OCI-LY1 (cell line): ENCODE data around the gene JPT2.
A peak's percentile ranks its signal among the peaks of the same experiment; 100 is the strongest.

Experiments used
- H2AFZ ChIP-seq: fragments of 200-600 bp; sonication (generic), shearing (Covaris generic); 2 replicates; pipeline ENCODE4 v1.6.0; 2014; ENCODE audit warnings: antibody characterized with exemption, mild to moderate bottlenecking, low read length
- H3F3A ChIP-seq: fragments of 200-600 bp; sonication (generic), shearing (Covaris generic); 2 replicates; pipeline ENCODE4 v1.6.0; 2014; ENCODE audit warnings: mild to moderate bottlenecking, antibody characterized with exemption, low read length, moderate library complexity; ENCODE audit not compliant: insufficient read depth
- H3K27ac ChIP-seq: fragments of 200-600 bp; sonication (generic); 2 replicates; pipeline ENCODE4 v1.5.1; 2014; ENCODE audit warnings: low read length, mixed run types, mild to moderate bottlenecking, low read depth; ENCODE audit not compliant: poor library complexity, severe bottlenecking
- H3K27me3 ChIP-seq: fragments of 200-600 bp; sonication (generic); 2 replicates; pipeline ENCODE4 v1.6.0; 2014; ENCODE audit warnings: antibody characterized with exemption, mild to moderate bottlenecking, low read length, moderate library complexity; ENCODE audit not compliant: insufficient read depth
- H3K36me3 ChIP-seq: fragments of 200-600 bp; sonication (generic); 2 replicates; pipeline ENCODE4 v1.6.1; 2014; ENCODE audit warnings: mild to moderate bottlenecking, antibody characterized with exemption, low read length, moderate library complexity, mixed read lengths; ENCODE audit not compliant: insufficient read depth
- H3K4me1 ChIP-seq: fragments of 200-600 bp; sonication (generic); 2 replicates; pipeline ENCODE4 v1.5.1; 2014; ENCODE audit warnings: mild to moderate bottlenecking, low read length, moderate library complexity; ENCODE audit not compliant: insufficient read depth, severe bottlenecking
- H3K4me2 ChIP-seq: fragments of 200-600 bp; sonication (generic), shearing (Covaris generic); 2 replicates; pipeline ENCODE4 v1.6.1; 2014; ENCODE audit warnings: low read length
- H3K4me3 ChIP-seq: fragments of 200-600 bp; sonication (generic); 2 replicates; pipeline ENCODE4 v1.5.1; 2014; ENCODE audit warnings: low read length, low read depth, mild to moderate bottlenecking, mixed read lengths; ENCODE audit not compliant: poor library complexity, severe bottlenecking
- H3K79me2 ChIP-seq: fragments of 200-600 bp; shearing (Covaris generic); 2 replicates; pipeline ENCODE4 v1.6.1; 2016; ENCODE audit warnings: mixed run types, low read length, mixed read lengths; ENCODE audit not compliant: insufficient read depth
- H3K9ac ChIP-seq: fragments of 200-600 bp; sonication (generic), shearing (Covaris generic); 2 replicates; pipeline ENCODE4 v1.6.1; 2014; ENCODE audit warnings: mild to moderate bottlenecking, low read length, mixed read lengths
- H3K9me2 ChIP-seq: fragments of 200-600 bp; sonication (generic), shearing (Covaris generic); 2 replicates; pipeline ENCODE4 v1.6.1; 2014; ENCODE audit warnings: low read depth, mild to moderate bottlenecking, low read length, mixed read lengths
- H3K9me3 ChIP-seq: fragments of 200-600 bp; shearing (Covaris generic); 2 replicates; pipeline ENCODE4 v1.6.1; 2014; ENCODE audit warnings: low read length, mixed read lengths
- H4K20me1 ChIP-seq: fragments of 200-600 bp; sonication (generic), shearing (Covaris generic); 2 replicates; pipeline ENCODE4 v1.6.0; 2016; ENCODE audit warnings: mild to moderate bottlenecking, low read length; ENCODE audit not compliant: insufficient read depth
- EZH2 ChIP-seq: fragments of 200-600 bp; sonication (generic), shearing (Covaris generic); IDR thresholded peaks from 2 replicates; pipeline ENCODE4 v1.8.0; 2017; ENCODE audit warnings: borderline replicate concordance, mixed run types, mild to moderate bottlenecking, antibody characterized with exemption, low read length, moderate library complexity, mixed read lengths
- TF ChIP-seq, protein P1 (sequence below): fragments of 200-600 bp; sonication (generic), shearing (Covaris generic); IDR thresholded peaks from 2 replicates; pipeline ENCODE4 v1.5.1; 2017; ENCODE audit warnings: mild to moderate bottlenecking, antibody characterized with exemption, low read length, moderate library complexity, mixed read lengths

The JPT2 gene

DNA sequence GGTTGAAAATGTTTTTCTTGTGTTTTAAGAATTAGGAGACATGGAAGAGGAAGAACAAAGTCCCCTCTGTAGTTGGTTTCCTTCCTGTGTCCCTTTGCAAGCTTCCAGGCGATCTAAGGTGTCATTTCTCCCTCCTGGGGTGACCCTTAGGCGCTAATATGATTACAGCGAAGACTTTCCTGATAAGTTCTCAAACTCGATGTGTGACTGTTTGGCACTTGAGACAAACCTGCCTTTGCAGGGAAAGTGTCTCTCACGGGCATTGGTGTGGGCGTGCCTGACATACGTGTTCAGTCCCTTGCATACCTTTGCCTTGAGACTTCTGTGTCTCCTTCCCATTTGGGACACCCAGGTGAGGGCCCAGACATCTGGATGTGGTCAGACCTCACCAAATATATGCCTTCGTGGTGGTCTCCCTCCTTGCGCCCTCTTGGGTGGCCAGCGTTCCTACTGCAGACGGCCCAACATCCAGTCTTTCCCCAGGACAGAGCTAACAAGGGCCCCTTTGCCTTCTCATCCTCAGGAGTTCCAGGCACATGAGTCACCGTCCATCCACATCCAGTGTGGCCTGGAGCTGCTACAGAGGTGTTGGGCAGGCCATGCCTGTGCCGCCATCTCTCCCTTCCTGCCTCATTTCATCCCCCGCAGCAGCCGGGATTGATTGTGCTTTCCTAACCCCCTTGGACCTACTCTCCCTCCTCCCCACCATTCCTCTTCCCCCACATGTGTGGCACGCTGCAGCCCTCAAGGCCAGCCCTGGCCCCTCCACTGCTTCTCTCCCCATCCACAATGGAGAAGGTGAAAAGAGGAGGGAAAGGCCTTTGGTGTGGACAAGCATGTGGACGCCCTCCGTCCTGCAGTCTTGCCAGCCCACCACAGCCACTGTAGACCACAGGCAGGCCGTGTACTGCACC, 3.1 kb upstream of the JPT2 start:
- no peaks in the 10 kb centered on the region for H3K9me3 ChIP-seq
- no peaks in the 10 kb centered on the region; the same call in 1 of the 2 replicates for H3F3A ChIP-seq
- H3K36me3 ChIP-seq = peaks cover 66% of the 10 kb centered on the region
- H3K4me2 ChIP-seq = no peak overlapping the region
- no peaks in the 10 kb centered on the region for H3K27me3 ChIP-seq
- peak overlapping the region; percentile 10 for H3K27ac ChIP-seq
- H3K9me2 ChIP-seq = no peaks in the 10 kb centered on the region
- H3K79me2 ChIP-seq = peaks cover 16% of the 10 kb centered on the region
- no peak overlapping the region for H2AFZ ChIP-seq
- H3K4me3 ChIP-seq = no peak overlapping the region
- H4K20me1 ChIP-seq = no peaks in the 10 kb centered on the region
- TF ChIP-seq, protein P1, sequence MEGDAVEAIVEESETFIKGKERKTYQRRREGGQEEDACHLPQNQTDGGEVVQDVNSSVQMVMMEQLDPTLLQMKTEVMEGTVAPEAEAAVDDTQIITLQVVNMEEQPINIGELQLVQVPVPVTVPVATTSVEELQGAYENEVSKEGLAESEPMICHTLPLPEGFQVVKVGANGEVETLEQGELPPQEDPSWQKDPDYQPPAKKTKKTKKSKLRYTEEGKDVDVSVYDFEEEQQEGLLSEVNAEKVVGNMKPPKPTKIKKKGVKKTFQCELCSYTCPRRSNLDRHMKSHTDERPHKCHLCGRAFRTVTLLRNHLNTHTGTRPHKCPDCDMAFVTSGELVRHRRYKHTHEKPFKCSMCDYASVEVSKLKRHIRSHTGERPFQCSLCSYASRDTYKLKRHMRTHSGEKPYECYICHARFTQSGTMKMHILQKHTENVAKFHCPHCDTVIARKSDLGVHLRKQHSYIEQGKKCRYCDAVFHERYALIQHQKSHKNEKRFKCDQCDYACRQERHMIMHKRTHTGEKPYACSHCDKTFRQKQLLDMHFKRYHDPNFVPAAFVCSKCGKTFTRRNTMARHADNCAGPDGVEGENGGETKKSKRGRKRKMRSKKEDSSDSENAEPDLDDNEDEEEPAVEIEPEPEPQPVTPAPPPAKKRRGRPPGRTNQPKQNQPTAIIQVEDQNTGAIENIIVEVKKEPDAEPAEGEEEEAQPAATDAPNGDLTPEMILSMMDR = no peak
- TF ChIP-seq EZH2 = no peak
- no peak overlapping the region for H3K9ac ChIP-seq
- peaks cover 19% of the 10 kb centered on the region for H3K4me1 ChIP-seq

DNA sequence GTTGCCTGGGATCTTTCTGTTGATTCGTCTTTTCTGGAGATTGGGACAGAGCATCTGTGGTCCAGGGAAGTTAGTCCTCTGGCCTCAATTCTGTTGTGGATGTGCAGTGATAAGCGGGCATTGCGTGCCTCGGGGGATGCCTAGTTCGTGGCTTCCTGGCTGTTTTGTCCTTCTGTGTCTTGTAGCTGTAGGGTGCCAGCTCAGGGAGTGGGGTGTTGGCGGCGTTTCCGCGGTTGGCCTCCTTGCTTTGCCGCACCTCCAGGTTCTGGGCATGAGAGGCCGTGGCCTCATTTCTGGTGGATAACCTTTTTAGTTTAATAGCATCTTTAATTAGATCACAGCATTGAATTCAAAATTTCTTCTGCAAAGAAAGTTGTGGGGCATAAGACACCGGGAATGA, 1.4 kb upstream of the JPT2 start:
- Histone ChIP-seq H2AFZ (no peak overlapping the region), H3K27ac (peak overlapping the region; percentile 56), H3K36me3 (peaks cover 66% of the 10 kb centered on the region), H3K9me3 (no peaks in the 10 kb centered on the region), H3K9me2 (no peaks in the 10 kb centered on the region), H3K9ac (no peak overlapping the region), H4K20me1 (no peaks in the 10 kb centered on the region), H3K27me3 (no peaks in the 10 kb centered on the region), H3K4me2 (no peak overlapping the region), H3F3A (no peaks in the 10 kb centered on the region; the same call in 1 of the 2 replicates), H3K4me3 (no peak overlapping the region), H3K79me2 (peaks cover 33% of the 10 kb centered on the region), H3K4me1 (peaks cover 34% of the 10 kb centered on the region)
- TF ChIP-seq EZH2 = no peak
- TF ChIP-seq, protein P1 = no peak

- H3K79me2 ChIP-seq = peaks cover 39% of the 10 kb centered on the region
- no peak for TF ChIP-seq EZH2
- TF ChIP-seq, protein P1 = no peak
- H3K4me2 ChIP-seq = peak overlapping the region; percentile 74
- peak overlapping the region; percentile 48 for H3K4me3 ChIP-seq
- peaks cover 60% of the 10 kb centered on the region for H3K36me3 ChIP-seq
- peaks cover 34% of the 10 kb centered on the region for H3K4me1 ChIP-seq
- no peaks in the 10 kb centered on the region for H3K27me3 ChIP-seq
- no peaks in the 10 kb centered on the region for H3K9me2 ChIP-seq
- no peaks in the 10 kb centered on the region for H3K9me3 ChIP-seq
- H4K20me1 ChIP-seq = no peaks in the 10 kb centered on the region
- no peaks in the 10 kb centered on the region; the same call in 1 of the 2 replicates for H3F3A ChIP-seq
- H3K9ac ChIP-seq = peak overlapping the region; percentile 53
- H2AFZ ChIP-seq = no peak overlapping the region
- peak overlapping the region; percentile 56 for H3K27ac ChIP-seq
Observed at GRCh38 chr16:1677339-1677738, 740 bp upstream of the JPT2 start.
